Esophagus squamous epithelium (tissue), 4 donors: ENCODE results near the gene DUSP9.

Experiments used
- POLR2A ChIP-seq, 4 donors: fragments of 450-650 bp; IDR thresholded peaks; one replicate each; pipeline ENCODE4 v1.6.1; 2017; ENCODE audit warnings: antibody characterized with exemption in 4 of 4, mild to moderate bottlenecking in 4 of 4, moderate library complexity in 3 of 4
- TF ChIP-seq, protein P1 (sequence below), 6 experiments: fragments of 450-650 bp in 4 of 6; fragments of 200-600 bp in 2 of 6; sonication (generic) in 2 of 6; IDR thresholded peaks; one replicate each; pipeline ENCODE4 v1.5.1; 2016 to 2019; ENCODE audit warnings: antibody characterized with exemption in 6 of 6, mild to moderate bottlenecking in 4 of 6, moderate library complexity in 4 of 6

DNA sequence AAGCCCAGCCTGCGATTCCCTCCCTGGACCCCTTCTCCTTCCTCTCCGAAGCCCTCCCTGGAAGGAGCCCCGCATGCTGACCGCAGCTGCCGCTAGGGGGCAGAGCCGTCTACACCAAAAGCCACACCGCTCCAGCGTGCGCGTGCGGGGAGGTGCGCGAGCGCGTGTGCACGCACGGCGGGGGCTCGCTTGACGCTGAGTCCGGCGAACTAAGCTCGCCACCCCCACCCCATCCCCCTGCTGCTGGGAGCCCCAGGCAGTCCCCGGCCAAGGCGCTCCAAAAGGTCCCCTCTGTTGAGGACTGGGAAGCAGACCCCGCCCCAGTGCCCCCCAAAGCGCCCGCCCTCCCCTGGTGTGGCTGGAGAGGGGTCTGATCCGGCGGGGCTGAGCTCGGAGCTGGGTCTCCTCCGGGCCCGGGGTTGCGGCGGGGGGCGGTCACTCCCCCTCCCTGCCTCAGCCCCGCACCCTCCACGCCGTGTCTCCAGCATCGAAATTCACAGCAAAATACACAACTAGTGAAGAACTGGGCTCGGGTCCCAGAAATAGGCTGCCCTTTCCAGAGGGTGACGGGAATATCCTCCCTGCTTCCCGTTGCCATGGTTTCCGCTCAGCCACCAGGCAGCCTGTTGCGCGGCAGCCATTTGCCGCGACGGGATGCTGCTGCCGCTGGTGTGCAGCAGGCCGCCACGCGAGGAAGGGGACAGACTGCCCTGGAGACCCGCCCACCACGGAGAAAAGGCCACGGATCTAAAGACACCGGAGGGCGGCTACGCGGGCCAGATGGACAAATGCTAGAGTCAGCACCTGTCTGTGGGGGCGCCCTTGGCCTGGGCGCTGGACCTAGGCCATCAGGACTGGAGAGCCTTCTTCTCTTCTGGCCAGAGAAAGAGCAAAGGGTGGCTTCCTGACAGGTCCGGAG is 36.8 kb upstream of the DUSP9 start:
- TF ChIP-seq, protein P1, sequence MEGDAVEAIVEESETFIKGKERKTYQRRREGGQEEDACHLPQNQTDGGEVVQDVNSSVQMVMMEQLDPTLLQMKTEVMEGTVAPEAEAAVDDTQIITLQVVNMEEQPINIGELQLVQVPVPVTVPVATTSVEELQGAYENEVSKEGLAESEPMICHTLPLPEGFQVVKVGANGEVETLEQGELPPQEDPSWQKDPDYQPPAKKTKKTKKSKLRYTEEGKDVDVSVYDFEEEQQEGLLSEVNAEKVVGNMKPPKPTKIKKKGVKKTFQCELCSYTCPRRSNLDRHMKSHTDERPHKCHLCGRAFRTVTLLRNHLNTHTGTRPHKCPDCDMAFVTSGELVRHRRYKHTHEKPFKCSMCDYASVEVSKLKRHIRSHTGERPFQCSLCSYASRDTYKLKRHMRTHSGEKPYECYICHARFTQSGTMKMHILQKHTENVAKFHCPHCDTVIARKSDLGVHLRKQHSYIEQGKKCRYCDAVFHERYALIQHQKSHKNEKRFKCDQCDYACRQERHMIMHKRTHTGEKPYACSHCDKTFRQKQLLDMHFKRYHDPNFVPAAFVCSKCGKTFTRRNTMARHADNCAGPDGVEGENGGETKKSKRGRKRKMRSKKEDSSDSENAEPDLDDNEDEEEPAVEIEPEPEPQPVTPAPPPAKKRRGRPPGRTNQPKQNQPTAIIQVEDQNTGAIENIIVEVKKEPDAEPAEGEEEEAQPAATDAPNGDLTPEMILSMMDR (IDR thresholded peaks at IDR 0.05): peak; percentile 57 to 77 (median 64)
- TF ChIP-seq POLR2A (IDR thresholded peaks at IDR 0.05): no peak
